Omental fat pad (tissue), 4 donors: ENCODE results near the gene GGNBP2. TPM values are rescaled to one million over a fixed set of nuclear protein-coding genes. Genes with fewer than 3 reads are reported as not detected.

Source experiments
- ATAC-seq: fragments of 150-250 bp; one replicate; pipeline ENCODE4 v1.9.1; 2016; ENCODE audit warnings: mild to moderate bottlenecking, moderate library complexity; ENCODE audit not compliant: low FRiP score
- DNase-seq: peaks from one replicate; pipeline ENCODE4 v3.0.0-alpha.2; 2019; ENCODE audit warnings: low spot score
- total RNA-seq, 4 donors: library from RNA; depleted of rRNA; stranded (reverse); fragments of >200 nt; gene quantifications; one replicate each; pipeline ENCODE4 v1.1.0, GENCODE V29; 2016
- TF ChIP-seq, protein P1 (sequence below), 3 donors: fragments of 450-650 bp; IDR thresholded peaks; one replicate each; pipeline ENCODE4 v1.5.1; 2016 to 2017; ENCODE audit warnings: antibody characterized with exemption in 3 of 3, mild to moderate bottlenecking in 3 of 3, moderate library complexity in 2 of 3

GGNBP2 gene
- total RNA-seq, 4 donors from 2014 or later: 54.3 to 80.9 (median 63.1) TPM

DNA sequence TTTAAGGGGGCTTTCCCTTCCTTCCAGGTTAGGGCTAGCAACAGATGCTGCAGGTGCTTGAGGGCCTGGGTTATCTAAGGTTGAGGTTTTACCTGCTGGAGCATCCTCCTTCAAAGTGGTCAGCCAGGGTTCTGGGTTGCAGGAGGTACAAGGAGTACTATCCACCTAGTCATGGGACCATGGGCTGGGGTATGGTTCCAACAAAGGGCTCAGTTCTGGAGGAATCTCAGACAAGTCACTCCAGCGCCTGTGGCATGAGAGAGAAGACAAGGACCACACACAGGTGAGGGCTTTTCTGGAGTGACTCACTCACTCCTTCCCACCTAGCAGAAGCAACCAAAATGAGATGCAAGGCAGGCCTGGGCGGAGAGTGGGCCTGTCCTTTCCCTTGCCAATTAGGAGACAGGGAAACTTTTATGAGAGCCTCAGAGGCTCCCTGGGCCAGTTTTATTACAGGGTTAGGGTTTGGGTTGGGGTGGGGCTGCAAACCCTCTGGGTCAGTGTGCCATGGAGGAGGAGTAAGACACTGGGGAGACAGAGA lies 12.2 kb upstream of the GGNBP2 start:
- ATAC-seq (no peak), DNase-seq (no peak)
- TF ChIP-seq, protein P1, sequence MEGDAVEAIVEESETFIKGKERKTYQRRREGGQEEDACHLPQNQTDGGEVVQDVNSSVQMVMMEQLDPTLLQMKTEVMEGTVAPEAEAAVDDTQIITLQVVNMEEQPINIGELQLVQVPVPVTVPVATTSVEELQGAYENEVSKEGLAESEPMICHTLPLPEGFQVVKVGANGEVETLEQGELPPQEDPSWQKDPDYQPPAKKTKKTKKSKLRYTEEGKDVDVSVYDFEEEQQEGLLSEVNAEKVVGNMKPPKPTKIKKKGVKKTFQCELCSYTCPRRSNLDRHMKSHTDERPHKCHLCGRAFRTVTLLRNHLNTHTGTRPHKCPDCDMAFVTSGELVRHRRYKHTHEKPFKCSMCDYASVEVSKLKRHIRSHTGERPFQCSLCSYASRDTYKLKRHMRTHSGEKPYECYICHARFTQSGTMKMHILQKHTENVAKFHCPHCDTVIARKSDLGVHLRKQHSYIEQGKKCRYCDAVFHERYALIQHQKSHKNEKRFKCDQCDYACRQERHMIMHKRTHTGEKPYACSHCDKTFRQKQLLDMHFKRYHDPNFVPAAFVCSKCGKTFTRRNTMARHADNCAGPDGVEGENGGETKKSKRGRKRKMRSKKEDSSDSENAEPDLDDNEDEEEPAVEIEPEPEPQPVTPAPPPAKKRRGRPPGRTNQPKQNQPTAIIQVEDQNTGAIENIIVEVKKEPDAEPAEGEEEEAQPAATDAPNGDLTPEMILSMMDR (IDR thresholded peaks at IDR 0.05): no peak

DNA sequence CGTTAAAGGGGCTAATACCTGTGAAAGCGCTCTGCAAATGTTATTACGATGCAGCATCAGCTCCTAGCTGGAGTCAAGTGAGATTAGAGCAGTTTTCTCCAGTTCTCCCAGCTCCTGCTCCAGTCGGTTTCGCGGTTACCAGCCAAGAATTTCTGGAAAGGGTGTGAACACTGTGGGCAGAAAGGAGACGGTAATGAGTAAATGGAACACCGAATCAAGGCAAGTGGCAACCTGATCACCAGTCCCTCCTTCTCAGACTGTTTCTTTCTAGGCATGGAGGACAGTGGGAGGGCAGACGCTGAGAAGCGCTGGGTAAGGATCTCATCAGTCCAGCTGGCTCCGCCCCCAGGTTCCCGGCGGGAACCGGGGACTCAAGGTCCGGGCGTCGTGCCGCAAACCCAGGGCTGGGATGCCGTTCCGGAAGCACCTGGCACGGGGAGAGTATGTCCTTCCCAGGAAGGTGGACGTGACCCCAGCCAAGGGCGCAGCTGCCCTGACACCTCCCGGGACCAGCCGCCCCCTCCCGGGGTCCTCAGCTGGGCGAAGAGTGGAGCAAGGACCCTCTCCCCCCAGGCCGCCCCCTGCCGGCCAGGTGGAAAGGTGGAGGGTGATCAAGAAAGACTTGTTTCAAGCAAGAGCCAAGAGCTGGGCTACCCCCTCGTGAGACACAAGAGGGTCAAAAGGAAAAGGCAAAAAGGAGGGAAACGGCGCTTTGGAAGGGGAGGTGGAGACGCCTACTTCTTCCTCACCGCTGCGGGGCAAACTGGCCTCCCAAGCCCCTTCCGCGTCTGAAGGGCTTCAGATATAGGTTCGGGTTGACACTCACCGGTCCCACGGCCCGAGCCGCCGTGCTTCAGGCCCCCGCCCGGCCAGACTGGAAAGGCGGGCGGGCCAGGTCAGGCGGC lies 10.5 kb upstream of the GGNBP2 start:
- TF ChIP-seq, protein P1 (IDR thresholded peaks at IDR 0.05): peak in 1 of 3 donors; percentile 39
- peak; percentile 42 for DNase-seq
- ATAC-seq: peak; percentile 65

DNA sequence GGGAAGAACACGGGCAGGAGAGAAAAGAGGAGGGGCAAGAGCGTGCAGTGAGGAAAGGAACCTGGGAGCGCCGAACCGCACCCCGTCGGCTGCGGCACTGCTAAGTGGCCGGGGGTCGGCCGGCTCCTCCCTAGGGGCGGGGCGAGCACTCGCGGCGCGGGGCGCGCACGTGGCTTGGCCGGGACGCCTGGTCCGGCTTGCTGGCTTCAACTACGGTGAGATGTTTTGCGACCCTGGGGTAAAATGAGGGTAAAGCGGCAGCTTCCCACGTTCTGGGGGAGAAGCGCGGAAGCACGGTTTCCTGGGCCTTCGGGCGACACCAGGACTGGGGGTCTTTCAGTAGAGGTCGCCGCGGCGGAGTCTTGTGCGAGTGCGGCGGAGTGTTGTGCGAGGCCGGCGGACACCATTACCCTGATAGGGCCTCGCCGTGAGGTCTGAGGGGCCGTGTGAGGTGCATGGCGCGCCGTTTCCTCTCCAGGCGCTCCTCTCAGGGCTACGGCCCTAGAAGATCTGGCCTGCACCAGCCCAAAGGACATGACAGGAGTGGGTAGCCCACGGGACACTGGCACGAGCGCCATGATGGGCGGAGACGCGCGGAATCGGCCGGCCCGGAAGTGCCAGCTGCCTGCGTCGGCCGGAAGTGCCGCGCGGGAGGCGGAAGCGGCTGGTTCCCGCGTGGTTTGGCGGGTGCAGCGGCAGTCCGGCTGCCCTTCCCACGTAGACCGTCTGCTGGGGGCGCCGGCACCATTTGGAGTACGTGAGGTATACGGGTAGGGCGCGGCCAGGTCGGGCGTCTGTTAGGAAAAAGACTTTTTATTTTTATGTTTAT lies 9.7 kb upstream of the GGNBP2 start, which contains the start of the genes MYO19 and PIGW:
MYO19 (minus strand) TSS at position 29 of the 829 bp plus-strand sequence. CDS start 2,330 bp downstream, outside the sequence.
PIGW (plus strand) TSS at position 148 of the 829 bp plus-strand sequence. CDS start 2,115 bp downstream, outside the sequence.
- ATAC-seq (peak; percentile 96), DNase-seq (peak; percentile 44)
- TF ChIP-seq, protein P1 (IDR thresholded peaks at IDR 0.05): no peak

DNA sequence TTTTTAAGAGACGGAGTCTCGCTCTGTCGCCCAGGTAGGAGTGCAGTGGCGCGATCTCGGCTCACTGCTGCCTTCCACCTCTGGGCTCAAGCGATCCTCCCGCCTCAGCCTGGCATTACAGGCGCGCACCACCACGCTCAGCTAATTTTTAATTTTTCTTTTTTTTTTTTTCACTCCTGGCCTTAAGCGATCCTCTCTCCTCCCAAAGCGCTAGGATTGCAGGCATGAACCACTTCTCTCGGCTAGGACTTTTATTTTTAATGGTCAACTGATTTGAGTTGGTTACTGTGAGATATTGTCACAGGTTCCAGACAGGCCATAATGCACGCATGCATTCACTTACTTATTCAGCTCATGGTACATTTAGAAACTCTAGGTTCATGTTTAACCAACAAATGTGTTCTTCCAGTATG lies 9.0 kb upstream of the GGNBP2 start:
- ATAC-seq (no peak), DNase-seq (no peak)
- TF ChIP-seq, protein P1 (IDR thresholded peaks at IDR 0.05): no peak

DNA sequence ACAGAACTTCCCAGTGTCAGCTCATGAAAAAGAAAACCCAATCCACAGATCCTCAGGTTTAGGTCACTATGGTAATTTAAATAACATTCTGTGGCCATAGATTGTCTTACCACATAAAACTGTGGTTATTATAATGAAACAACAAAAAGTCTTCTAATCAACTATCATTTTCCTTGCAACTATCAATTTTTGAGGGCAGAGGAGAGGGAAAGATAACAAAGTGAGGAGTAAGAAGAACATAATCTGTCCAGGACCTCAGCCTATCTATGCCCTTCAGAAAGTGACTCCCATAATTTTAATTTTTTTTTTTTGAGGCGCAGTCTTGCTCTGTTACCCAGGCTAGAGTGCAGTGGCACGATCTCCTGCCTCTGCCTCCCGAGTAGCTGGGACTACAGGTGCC lies 4.0 kb upstream of the GGNBP2 start:
- DNase-seq: no peak
- TF ChIP-seq, protein P1 (IDR thresholded peaks at IDR 0.05): no peak

DNA sequence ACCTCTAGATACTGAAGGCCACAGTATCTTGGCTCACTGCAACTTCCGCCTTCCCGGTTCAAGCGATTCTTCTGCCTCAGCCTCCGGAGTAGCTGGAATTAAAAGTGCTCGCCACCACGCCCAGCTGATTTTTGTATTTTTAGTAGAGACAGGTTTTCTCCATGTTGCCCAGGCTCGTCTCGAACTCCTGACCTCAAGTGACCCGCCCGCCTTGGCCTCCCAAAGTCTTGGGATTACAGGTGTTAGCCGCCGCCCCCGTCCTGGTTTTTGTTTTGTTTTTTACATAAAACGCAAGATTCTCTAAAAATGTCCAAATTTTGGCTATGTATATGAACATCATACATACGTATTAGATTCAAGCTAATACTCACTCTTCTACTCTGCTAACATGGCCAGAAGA lies 2.0 kb upstream of the GGNBP2 start:
- ATAC-seq: no peak
- no peak for DNase-seq
- TF ChIP-seq, protein P1 (IDR thresholded peaks at IDR 0.05): no peak

More for the DNA sequence above, 4.0 kb upstream of the GGNBP2 start:
- no peak for ATAC-seq
